Aorta (tissue), 5 donors: ENCODE results near the gene GFRA1. TPM values are rescaled to one million over a fixed set of nuclear protein-coding genes. Genes with fewer than 3 reads are reported as not detected.

Experiments
- ATAC-seq: fragments of 200-7000 bp; cut with Tn5 transposase; one replicate; pipeline ENCODE4 v1.9.1; 2022; ENCODE audit warnings: moderate library complexity; ENCODE audit not compliant: low FRiP score
- DNase-seq, 2 donors: peaks; one replicate each; pipeline ENCODE4 v3.0.0-alpha.2; 2020
- H3K27ac ChIP-seq, 2 donors: one replicate each; pipeline ENCODE4 v1.5.1; 2013; ENCODE audit warnings: low read length in 2 of 2, mild to moderate bottlenecking in 2 of 2, moderate library complexity in 2 of 2, control low read depth in 1 of 2, inconsistent platforms in 1 of 2, low read depth in 1 of 2
- H3K27me3 ChIP-seq, 2 donors: one replicate each; pipeline ENCODE4 v1.6.1; 2013; ENCODE audit warnings: control low read depth in 1 of 2, low read length in 1 of 2, mild to moderate bottlenecking in 1 of 2, moderate library complexity in 1 of 2; ENCODE audit not compliant: insufficient read depth in 2 of 2, control insufficient read depth in 1 of 2
- H3K36me3 ChIP-seq, 2 donors: one replicate each; pipeline ENCODE4 v1.6.1; 2013; ENCODE audit warnings: control low read depth in 1 of 2, low read length in 1 of 2, mild to moderate bottlenecking in 1 of 2; ENCODE audit not compliant: insufficient read depth in 2 of 2, control insufficient read depth in 1 of 2
- H3K4me1 ChIP-seq, 2 donors: one replicate each; pipeline ENCODE4 v1.6.1; 2013; ENCODE audit warnings: low read length in 2 of 2, control low read depth in 1 of 2, mild to moderate bottlenecking in 1 of 2, moderate library complexity in 1 of 2; ENCODE audit not compliant: insufficient read depth in 2 of 2, control insufficient read depth in 1 of 2
- H3K4me3 ChIP-seq, 2 donors: one replicate each; pipeline ENCODE4 v1.5.1; 2013; ENCODE audit warnings: low read length in 2 of 2, control low read depth in 1 of 2, mild to moderate bottlenecking in 1 of 2
- H3K9me3 ChIP-seq: one replicate; pipeline ENCODE4 v1.6.1; 2013; ENCODE audit warnings: mild to moderate bottlenecking, low read length; ENCODE audit not compliant: control insufficient read depth
- WGBS, 2 donors: extraction: QIAGEN DNeasy Blood & Tissue Kit; methylation state at CpG; one replicate each; pipeline ENCODE4 v1.1.7; 2013; 5-methylcytosine and 5-hydroxymethylcytosine counted together
- intact Hi-C, 2 donors: fragments of 100-400 bp; cut with DNase I; formaldehyde crosslinking; loops; one replicate each; pipeline versions ENCODE4 v1.14.2 to v1.15.0; 2022
- polyA plus RNA-seq, 2 donors: library from polyadenylated mRNA; stranded (reverse); fragments of 200-250 nt; gene quantifications; one replicate each; pipeline ENCODE4 v1.2.3, GENCODE V29; 2013
- total RNA-seq, 2 donors: library from RNA; stranded (reverse); fragmentation: NEBNext Ultra II Directional; extraction: Animal tissue kit (Norgen Biotek cat#: 25700); gene quantifications; one replicate each; pipeline ENCODE4 v1.2.1, GENCODE V29; 2021
- donor health status: healthy with polysubstance abuse.
- donor health status: Bipolar disorder and iron deficiency.
- donor health status: DM: no; HTN: no; CAD: no.
- donor health status: DM: no; HTN: no; CAD: no.
- donor health status: DM: yes; HTN: yes; CAD: no.

Gene GFRA1
- total and polyA plus RNA-seq, 4 donors, result under 0.01 to 27.1 (median 5.2) TPM

DNA sequence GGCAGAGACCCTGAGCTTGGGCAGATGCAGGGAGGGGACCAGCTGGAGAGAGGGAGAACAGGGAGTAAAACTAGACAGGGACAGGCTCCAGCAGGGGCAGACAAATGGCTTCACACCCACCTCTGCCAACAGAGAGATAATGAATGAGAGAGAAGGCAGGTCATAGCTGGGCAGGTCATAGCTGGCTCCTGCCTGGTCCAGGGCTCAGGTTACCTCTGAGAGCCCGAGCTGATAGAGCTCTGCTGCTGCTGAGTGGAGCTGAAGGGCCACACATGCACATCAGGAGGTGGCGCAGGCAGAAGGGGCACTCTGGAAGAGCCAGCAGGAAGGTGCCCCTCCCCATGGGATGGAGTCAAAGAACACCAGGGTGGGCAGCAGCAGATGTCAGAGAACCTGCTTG is 154.2 kb downstream of the GFRA1 start:
- H3K9me3 ChIP-seq, result no peaks in the 10 kb centered on the region
- no peaks in the 10 kb centered on the region for H3K36me3 ChIP-seq
- DNase-seq (no peak), ATAC-seq (no peak)
- H3K27me3 ChIP-seq, result no peaks in the 10 kb centered on the region
- 80 to 86% methylated on average over 2 of the region's 2 CpGs for WGBS, 2 donors
- no peaks in the 10 kb centered on the region for H3K4me1 ChIP-seq
- intact Hi-C loops, result loop anchor here in 1 of 2 donors (5.0 kb wide), 1 partner anchor 42 kb away; no protein-coding TSS in a partner anchor
- no peak overlapping the region for H3K27ac ChIP-seq
- H3K4me3 ChIP-seq, result no peak overlapping the region

DNA sequence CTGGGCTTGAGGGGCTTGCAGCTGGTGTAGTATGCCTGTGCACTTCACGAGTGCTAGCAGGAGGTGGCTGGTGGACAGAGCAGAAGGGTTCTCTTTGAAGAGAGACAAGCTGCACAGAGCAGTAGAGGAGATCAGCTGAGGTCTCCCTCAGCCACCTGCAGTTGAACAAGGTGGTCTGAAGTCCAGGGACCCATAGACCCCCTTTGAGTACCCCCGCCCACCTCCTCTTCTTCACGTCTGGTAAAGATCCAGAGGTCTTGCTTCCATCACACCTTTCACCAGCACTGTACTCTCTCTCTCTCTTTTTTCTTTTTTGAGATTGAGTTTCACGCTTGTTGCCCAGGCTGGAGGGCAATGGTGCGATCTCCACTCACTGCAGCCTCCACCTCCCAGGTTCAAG is 157.2 kb downstream of the GFRA1 start:
- H3K27ac ChIP-seq, result no peak overlapping the region
- no peaks in the 10 kb centered on the region for H3K36me3 ChIP-seq
- no peak overlapping the region for H3K4me3 ChIP-seq
- H3K9me3 ChIP-seq, result no peaks in the 10 kb centered on the region
- H3K27me3 ChIP-seq, result no peaks in the 10 kb centered on the region
- DNase-seq, result no peak
- WGBS, 2 donors, result 93 to 94% methylated on average over 5 of the region's 5 CpGs
- ATAC-seq, result no peak
- intact Hi-C loops, result loop anchor here in 1 of 2 donors (5.0 kb wide), 1 partner anchor 38 kb away; no protein-coding TSS in a partner anchor
- H3K4me1 ChIP-seq, result no peaks in the 10 kb centered on the region

DNA sequence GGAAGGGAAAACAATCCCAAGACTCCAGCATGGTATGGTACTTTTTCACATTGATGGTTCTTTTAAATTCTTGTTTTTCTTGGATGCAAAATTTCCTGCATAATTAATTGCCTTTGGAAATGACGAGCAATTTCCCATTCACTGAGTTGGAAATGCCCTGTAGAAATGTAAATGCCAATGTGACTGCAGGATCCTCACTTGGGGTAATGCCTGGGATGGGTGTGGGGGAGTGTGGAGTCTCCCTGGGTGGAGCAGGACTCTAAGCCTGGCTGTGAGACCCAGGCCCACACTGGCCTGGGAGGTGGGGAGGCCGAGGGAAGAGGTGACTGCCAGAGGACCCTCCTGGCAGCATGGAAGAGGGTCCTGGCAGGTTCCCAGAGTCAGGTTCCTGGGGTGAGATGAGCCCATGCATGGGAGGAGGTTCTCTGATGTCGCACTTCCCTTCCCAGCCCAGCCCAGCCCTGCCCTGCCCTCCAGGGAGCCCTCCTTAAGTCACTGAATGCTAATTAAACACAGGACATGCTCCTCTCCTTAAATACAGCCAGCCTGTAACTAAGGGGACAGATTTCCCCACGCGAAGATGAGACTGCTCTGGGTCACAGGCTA is 157.9 kb downstream of the GFRA1 start:
- no peak for ATAC-seq
- 74 to 81% methylated on average over 5 of the region's 5 CpGs for WGBS, 2 donors
- Histone ChIP-seq H3K27ac (no peak overlapping the region), H3K4me1 (no peaks in the 10 kb centered on the region), H3K9me3 (no peaks in the 10 kb centered on the region), H3K36me3 (no peaks in the 10 kb centered on the region), H3K4me3 (no peak overlapping the region), H3K27me3 (no peaks in the 10 kb centered on the region)
- no peak for DNase-seq
- intact Hi-C loops, result loop anchor here in 1 of 2 donors (5.0 kb wide), 1 partner anchor 38 kb away; no protein-coding TSS in a partner anchor

DNA sequence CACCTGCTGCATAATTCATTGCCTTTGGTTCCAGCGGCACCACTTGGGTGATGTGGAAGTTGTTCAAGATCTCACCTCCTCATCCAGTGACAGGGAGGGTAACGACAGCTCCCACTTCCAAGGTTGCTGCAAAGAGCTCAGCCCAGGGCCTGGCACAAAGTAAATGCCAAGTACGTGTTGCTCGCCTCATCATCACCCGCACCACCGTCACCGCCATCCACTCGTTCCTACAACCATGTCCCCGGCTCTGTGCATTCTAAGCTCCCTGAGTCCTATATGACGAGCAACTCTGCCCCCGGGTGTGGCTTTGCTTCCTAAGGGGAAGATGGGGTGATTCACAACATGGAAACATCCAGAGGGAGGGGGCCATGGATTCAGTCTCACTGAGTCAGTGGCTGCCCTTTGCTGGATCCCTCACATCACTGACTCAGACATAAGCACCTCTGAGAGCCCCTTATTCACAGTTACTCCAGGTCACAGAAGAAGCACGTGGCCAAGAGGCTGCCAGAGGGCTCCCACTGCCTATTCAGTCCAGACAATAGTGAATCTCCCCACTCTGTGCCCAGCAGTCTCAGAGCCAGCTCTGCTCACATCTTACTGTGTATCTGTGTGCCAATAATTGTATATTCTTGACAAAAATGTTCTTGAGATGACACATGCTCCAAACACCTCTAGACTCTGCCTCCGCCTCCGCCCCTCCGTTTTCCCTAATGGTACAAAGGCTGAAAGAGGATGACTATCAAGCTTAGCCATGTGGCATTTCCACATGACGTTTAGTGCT is 159.1 kb downstream of the GFRA1 start:
- intact Hi-C loops, result no loop called here
- H3K27ac ChIP-seq, result no peak overlapping the region
- no peak overlapping the region for H3K4me3 ChIP-seq
- H3K4me1 ChIP-seq, result no peaks in the 10 kb centered on the region
- H3K36me3 ChIP-seq, result no peaks in the 10 kb centered on the region
- 94% methylated on average over 16 of the region's 16 CpGs for WGBS, 2 donors
- no peak for ATAC-seq
- no peaks in the 10 kb centered on the region for H3K9me3 ChIP-seq
- H3K27me3 ChIP-seq, result no peaks in the 10 kb centered on the region
- DNase-seq, result no peak

DNA sequence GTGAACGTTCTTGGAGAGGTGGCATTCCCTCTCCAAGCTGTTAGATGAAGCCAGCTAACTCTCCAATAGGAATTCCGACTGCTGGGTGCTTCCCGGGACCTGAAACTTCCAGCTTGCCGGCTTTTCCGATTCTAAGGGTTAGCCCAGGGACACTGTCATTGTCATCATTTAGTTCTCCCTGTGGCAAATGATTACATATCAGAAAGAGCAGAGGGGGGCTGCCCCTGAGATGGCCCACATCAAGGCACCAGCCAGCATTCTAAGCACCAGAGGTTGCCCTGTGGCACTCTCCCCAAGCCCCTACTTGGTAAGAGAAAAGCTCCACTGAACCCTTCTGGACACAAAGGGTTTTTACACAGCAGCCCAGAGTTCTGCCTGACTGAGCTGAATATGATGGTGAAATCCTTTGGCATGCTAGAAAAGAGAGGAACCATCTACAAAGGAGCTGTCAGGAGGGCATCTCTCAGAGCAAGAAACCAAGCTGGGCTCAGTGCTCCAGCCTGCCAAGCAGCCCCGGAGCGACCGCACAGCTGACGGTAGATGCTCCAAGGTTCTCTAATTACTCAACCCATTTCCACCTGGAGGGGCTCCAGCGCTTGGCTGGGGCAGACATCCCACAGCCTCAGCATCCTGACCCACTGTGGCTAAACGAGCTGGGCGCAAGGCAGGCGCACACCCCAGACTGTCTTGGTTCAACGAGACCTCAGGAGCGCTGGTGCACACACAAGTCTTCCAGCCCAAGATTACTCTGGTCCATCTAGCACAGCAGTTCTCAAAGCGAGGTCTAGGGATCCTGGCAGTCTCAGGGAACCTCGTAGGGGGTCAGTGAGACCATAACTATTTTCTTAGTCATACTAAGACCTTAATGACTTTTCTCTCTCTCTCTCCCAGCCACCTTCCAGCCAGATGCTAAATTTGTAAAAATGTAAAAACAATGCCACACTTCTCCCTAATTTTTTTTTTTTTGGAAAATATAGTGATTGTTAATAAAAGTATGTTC is 160.5 kb downstream of the GFRA1 start:
- H3K36me3 ChIP-seq, result no peaks in the 10 kb centered on the region
- no peak overlapping the region for H3K27ac ChIP-seq
- ATAC-seq (no peak), DNase-seq (no peak)
- H3K4me3 ChIP-seq, result no peak overlapping the region
- no peaks in the 10 kb centered on the region for H3K27me3 ChIP-seq
- H3K9me3 ChIP-seq, result no peaks in the 10 kb centered on the region
- H3K4me1 ChIP-seq, result no peaks in the 10 kb centered on the region
- 91% methylated on average over 17 of the region's 17 CpGs for WGBS, 2 donors
- intact Hi-C loops, result no loop called here

DNA sequence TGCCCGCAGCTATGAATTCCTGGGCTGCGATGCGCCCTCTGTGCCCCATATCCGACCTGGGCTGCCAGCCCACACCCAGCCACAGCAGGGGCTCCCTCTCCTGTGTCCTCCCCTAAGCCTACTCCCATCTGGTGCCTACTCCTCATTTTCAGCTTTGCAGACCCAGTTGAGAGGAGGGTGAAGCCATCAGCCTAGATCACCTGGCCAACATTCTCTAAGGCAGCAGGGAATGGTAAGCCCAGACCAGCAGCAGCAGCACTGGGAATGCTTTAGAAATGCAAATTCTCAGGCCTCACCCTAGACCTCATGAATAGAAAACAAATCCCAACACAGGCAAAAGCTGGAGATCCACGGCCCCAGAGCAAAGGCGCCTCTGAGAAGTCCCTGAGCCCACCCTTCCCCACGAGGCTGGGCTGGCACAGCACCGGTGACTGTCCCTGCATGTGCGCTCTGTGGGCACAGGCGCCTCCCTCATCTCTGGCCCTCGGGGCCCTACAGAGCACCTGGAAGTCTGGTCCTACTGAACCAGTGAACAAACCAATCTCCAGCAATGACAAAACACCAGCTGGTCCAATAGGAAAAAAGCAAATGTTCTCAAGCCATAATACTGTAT is 161.4 kb downstream of the GFRA1 start:
- H3K36me3 ChIP-seq, result no peaks in the 10 kb centered on the region
- H3K4me3 ChIP-seq, result no peak overlapping the region
- no peak overlapping the region for H3K27ac ChIP-seq
- no peaks in the 10 kb centered on the region for H3K4me1 ChIP-seq
- no peaks in the 10 kb centered on the region for H3K9me3 ChIP-seq
- DNase-seq (no peak), ATAC-seq (no peak)
- H3K27me3 ChIP-seq, result no peaks in the 10 kb centered on the region
- 85 to 86% methylated on average over 11 of the region's 11 CpGs for WGBS, 2 donors
- intact Hi-C loops, result no loop called here

DNA sequence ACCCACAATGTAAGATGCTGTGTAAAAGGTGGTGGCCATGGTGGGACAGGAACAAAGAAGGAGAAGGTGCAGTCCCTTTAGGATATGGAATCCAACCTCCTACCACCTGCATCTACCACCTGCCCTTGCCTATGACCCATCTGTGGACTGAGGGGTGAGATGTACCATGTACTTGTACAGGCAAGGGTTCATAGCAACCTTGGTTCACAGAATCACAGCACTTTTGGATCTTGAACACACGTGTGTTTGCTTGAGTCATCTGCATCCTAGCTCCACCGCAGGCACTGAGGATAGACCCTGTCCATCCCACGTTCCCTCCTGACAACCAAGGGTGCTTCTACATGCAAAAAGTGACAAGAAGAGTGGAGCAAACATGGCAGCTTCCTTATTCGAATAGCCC is 162.3 kb downstream of the GFRA1 start:
- Histone ChIP-seq H3K4me1 (no peaks in the 10 kb centered on the region), H3K36me3 (no peaks in the 10 kb centered on the region), H3K27me3 (no peaks in the 10 kb centered on the region), H3K27ac (no peak overlapping the region), H3K4me3 (no peak overlapping the region), H3K9me3 (no peaks in the 10 kb centered on the region)
- intact Hi-C loops, result no loop called here
- DNase-seq, result no peak
- WGBS, 2 donors, result 91% methylated on average over 4 of the region's 4 CpGs
- ATAC-seq, result no peak

DNA sequence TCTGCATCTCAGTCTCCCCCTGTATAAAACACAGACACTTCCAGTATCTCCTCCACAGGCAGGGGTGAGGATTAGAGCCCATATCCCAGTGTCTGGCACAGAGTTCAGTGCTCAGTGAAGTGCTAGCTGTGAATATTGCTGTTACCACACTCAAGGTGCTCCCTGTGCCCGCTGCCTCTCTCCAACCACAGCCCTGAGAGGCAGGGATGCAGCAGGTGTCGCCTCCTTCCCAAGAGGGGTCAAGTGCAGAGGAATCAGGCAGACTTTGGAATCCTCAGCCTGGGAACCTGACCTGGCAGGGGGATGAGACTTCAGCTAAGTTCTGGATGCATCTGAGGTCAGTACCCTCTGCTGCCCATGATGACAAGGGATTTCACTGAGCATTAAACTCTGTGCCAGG is 163.1 kb downstream of the GFRA1 start:
- H3K4me3 ChIP-seq, result no peak overlapping the region
- ATAC-seq (no peak), DNase-seq (no peak)
- no peaks in the 10 kb centered on the region for H3K36me3 ChIP-seq
- intact Hi-C loops, result no loop called here
- WGBS, 2 donors, result 97 to 98% methylated on average over 2 of the region's 2 CpGs
- H3K27me3 ChIP-seq, result no peaks in the 10 kb centered on the region
- H3K9me3 ChIP-seq, result no peaks in the 10 kb centered on the region
- no peak overlapping the region for H3K27ac ChIP-seq
- H3K4me1 ChIP-seq, result no peaks in the 10 kb centered on the region
